T47D (cell line): ENCODE data around the gene YTHDF2.
"Not testable (repeated sequence)": the region's sequence is repeated elsewhere in the genome, so short reads cannot be mapped to it uniquely, and the experiment has no call there.

ENCODE experiments used
- DNase-seq, 2 experiments: peaks; one replicate each; pipeline versions ENCODE4 v3.0.0 to v3.0.0-alpha.2; 2011 to 2012; ENCODE audit warnings: low read depth in 1 of 2, low spot score in 1 of 2
- JUND ChIP-seq: IDR thresholded peaks from 2 replicates; pipeline ENCODE4 v1.6.1; 2012; ENCODE audit warnings: low read depth
- in situ Hi-C: cut with HindIII; loops from 2 replicates; pipeline ENCODE4 v1.10.0; 2016; ENCODE audit warnings: low sequenced_read_pairs, low pct_unique_long_range_greater_than_20kb

Gene YTHDF2

GRCh38 chr1:28773105-28773504 lies 36.4 kb downstream of the YTHDF2 start:
- TF ChIP-seq JUND = no peak
- no peak for DNase-seq
- in situ Hi-C loops = no loop called here

GRCh38 chr1:28775121-28775942 lies 38.6 kb downstream of the YTHDF2 start:
- peak; percentile 46 to 47 for DNase-seq

GRCh38 chr1:28776341-28776740 lies 39.6 kb downstream of the YTHDF2 start:
- in situ Hi-C loops = no loop called here
- no peak for DNase-seq
- no peak for TF ChIP-seq JUND

More at GRCh38 chr1:28775121-28775942, 38.6 kb downstream of the YTHDF2 start:
- in situ Hi-C loops = no loop called here
- TF ChIP-seq JUND = no peak

DNA sequence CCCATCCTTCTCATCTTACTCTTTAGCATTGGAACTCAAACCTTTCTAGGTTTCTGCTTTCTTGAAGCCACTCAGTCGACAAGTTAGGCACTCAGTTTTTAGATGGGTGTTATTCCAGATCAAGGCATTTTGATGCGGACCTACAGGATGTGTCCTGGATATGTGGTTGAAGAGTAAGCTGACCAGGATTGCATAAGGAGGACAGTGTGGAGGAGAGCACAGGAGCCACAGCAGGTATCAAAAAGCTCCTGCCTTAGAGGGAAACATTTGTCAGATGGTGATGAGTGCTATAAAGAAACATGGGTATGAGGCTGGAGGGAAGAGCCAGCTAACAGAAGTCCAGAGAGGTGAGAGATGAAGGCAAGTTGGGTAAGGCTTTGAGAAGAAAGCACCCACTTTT lies 41.3 kb downstream of the YTHDF2 start:
- TF ChIP-seq JUND = no peak
- in situ Hi-C loops = no loop called here
- no peak for DNase-seq

DNA sequence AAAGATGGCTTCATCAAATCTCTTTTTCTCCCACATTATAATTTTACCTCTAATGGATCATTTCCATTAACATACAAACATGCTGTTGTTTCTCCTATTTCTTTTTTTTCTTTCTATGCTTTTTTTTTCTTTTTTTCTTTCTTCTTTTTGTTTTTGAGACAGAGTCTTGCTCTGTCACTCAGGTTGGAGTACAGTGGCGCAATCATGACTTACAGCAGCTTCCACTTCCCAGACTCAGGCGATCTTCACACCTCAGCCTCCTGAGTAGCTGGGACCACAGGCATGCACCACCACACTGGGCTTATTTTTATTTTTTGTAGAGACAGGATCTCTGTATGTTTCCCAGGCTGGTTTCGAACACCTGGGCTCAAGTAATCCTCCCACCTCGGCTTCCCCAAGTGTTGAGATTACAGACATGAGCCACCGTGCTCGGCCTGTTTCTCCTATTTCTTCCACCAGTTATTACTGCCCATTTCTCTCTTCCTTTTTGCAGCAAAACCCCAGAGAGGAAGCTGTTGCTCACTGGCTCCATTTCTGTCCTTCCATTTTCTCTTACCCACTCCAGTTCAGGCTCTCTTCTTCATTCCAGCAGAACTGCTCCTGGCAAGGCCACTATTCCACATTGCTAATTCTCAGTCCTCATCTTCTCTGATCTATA lies 43.1 kb downstream of the YTHDF2 start:
- in situ Hi-C loops = no loop called here
- TF ChIP-seq JUND = no peak
- DNase-seq = no peak

GRCh38 chr1:28781305-28781704 lies 44.6 kb downstream of the YTHDF2 start:
- no peak for DNase-seq
- in situ Hi-C loops = no loop called here
- TF ChIP-seq JUND = no peak

- in situ Hi-C loops = no loop called here
- no peak for DNase-seq
- TF ChIP-seq JUND = no peak
Measured at GRCh38 chr1:28782011-28782410, 45.3 kb downstream of the YTHDF2 start.

DNA sequence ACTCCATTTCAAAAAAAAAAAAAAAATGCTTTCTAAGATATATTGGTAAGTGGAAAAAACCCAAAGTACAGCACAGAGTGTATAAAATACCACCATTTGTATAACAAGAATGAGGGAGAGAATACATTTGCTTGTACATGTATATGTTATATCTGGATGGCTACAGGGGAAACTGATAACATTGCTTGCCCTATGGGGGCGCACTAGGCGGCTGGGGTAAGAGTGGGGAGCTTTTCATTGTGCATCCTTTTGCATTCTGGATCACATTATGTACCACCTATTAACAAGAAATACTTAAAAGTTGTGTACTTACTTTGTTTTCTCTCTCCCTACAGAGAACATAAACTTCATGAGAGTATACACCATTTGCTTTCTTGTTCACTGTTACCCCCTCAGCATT lies 46.6 kb downstream of the YTHDF2 start:
- no peak for DNase-seq
- TF ChIP-seq JUND = no peak
- in situ Hi-C loops = no loop called here

DNA sequence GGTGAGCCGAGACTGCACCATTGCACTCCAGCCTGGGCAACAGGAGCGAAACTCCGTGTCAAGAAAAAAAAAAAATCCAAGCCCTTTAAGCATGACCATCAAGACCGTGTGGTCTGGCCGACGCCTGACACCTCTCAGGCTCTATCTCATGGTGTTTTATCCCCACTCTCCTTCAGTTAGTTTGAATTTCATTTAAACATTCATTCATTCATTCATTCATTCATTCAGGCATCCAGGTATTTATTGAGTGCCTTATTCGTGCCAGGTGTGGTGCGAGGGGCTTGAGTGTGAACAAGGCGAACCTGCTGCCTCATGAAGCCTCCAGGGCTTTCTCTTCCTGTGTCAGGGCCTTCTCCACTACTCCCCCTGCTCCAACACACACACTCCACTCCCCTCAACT lies 52.7 kb downstream of the YTHDF2 start:
- in situ Hi-C loops = no loop called here
- no peak for DNase-seq
- TF ChIP-seq JUND = no peak

DNA sequence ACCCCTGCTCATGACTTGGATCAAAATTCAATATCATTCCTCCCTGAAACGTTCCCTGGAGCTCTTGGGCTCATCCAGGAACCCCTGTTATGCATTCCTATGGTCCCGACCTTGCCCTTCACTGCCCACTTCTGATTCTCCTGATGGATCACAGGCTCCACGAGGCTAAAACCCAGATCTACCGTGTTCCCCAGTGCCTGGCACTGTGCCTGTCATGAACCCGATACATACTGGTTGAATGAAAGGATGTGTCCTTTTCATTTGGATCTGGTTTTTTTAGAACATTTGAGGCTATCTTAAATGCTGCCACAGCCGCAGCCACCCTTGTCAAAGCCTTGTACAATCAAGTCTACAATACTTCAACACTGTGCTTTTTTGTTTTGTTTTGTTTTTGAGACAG lies 53.1 kb downstream of the YTHDF2 start:
- no peak for DNase-seq
- TF ChIP-seq JUND = no peak
- in situ Hi-C loops = no loop called here

GRCh38 chr1:28790377-28791035 lies 53.8 kb downstream of the YTHDF2 start:
- no peak for TF ChIP-seq JUND
- in situ Hi-C loops = no loop called here
- no peak for DNase-seq

- in situ Hi-C loops = not testable (repeated sequence)
Measured at GRCh38 chr1:28791929-28792328, 55.2 kb downstream of the YTHDF2 start.

DNA sequence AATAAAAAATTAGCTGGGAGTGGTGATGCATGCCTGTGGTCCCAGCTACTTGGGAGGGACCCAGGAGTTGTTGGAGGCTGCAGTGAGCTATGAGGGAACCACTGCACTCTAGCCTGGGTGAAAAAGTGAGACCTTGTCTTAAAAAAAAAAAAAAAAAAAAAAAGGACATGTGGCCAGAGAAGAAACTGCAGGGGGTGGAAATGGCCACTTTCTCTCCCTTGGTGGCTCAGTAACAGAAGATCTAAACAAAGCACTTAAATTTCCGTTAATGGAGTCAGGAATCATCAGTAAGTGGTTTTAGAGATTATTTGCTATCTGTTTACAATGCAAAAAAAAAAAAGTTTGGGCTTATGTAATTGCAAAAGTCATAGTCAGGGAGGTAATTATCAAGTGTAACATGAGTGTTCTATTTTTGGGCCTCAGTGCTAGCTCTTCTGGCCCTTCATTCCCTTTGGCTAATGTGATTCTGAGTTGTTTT lies 55.9 kb downstream of the YTHDF2 start:
- in situ Hi-C loops = no loop called here
- DNase-seq = no peak

More at GRCh38 chr1:28791929-28792328, 55.2 kb downstream of the YTHDF2 start:
- DNase-seq = not testable (repeated sequence)

DNA sequence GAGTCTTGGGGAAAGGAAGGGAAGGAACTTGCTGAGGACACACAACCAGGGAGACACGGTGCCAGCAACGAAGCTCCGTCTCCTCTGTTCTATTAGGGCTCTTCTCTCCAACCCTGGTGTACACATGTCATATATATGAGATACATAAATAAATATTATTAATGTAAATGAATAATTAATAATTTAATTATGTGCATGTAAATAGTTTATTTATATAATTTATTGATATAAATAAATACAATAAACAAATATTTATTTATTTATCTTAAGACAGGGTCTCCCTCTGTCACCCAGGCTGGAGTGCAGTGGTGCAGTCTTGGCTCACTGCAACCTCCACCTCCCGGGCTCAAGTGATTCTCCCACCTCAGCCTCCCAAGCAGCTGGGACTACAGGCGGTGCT lies 57.8 kb downstream of the YTHDF2 start:
- in situ Hi-C loops, DNase-seq: not testable (repeated sequence)

More for the DNA sequence above, 55.9 kb downstream of the YTHDF2 start:
- no peak for TF ChIP-seq JUND
